Right hindlimb (tissue), 1 donor: ENCODE measurements around the gene ITGB6.

ENCODE experiments used
- DNase-seq: peaks from one replicate; pipeline ENCODE4 v3.0.0-alpha.2; 2018

Gene ITGB6

DNA sequence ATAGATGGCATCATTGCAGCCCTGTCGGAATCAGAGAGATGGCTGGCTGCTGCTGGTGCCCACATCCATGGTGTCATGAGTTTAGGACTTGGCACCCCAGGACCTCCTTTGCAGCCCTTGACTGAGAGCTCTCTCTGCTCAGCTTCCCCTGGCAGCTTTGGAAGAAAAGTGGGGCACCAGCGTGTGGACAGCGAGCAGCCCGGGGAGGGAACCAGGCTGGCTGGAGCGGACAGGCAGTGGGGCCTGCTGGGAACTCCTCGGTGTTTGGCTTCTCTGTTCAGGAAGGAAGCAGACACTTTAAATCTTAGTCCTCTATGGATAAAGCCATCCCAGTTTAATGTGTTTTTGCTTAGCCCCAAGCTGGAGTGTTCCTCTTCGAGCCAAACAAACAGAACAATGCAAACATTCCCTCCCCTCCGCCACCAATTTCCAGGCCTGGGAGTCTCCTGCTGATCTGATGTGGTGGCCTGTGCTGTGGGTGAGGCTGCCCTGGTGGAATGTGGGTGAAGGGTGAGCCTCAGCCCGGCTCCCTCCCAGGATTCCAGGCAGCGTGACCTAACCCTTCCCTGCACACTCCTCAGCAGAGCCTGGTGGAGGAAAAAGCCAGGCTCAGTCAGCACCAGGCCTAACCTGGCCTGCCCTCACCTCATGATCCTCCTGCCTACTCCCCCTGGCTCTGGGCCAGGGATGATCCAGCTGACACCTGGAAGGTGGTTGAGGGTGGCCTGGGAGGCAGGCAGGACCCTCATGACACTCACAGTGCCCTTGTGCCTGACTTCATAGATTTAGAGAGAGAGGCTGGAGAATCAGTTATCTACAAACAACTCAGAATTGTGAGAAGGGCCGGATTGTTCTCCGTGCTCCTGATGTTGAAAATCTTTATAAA, 21.6 kb upstream of the ITGB6 start:
- DNase-seq = no peak

DNA sequence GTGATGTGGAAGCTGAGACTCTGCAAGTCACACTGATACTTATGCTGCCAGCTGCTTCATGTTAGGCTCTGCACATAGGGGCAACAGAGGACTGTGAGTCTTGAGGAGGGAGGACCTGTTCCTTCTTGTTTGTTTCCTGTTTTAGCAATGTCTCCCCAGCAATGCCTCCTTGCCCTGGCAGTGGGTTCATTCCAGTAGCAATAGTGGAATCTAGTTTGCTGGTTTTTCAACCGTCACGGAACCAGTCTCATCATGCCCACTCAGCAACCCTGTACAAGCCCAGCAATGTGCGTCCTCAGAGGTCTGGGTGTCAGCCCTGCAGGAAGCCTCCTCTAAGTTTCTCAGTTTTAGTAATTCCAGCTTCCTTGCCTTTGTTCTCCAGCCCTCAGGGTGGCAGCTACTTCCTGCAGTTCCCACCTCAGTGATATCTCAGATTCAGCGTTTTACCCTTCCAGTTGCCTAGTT, 20.5 kb upstream of the ITGB6 start:
- DNase-seq = no peak

DNA sequence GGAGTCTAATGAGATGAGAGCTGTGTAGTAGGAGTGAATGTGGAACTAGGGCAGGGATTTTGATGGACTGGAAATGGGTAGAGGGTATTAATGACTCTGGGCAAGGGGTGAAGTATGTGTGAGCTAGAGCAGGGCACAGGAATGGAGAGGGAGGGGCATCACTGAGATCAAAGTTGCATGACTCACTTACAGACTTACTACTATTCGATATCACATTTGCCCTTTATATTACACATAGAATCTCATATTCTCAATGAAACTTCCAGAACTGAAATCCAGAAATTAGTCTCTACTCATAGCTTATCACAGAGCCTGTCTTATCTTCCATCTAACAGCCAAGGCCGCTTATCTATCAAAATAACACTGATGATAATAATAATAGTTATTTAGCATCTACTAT, 20.0 kb upstream of the ITGB6 start:
- DNase-seq = no peak

DNA sequence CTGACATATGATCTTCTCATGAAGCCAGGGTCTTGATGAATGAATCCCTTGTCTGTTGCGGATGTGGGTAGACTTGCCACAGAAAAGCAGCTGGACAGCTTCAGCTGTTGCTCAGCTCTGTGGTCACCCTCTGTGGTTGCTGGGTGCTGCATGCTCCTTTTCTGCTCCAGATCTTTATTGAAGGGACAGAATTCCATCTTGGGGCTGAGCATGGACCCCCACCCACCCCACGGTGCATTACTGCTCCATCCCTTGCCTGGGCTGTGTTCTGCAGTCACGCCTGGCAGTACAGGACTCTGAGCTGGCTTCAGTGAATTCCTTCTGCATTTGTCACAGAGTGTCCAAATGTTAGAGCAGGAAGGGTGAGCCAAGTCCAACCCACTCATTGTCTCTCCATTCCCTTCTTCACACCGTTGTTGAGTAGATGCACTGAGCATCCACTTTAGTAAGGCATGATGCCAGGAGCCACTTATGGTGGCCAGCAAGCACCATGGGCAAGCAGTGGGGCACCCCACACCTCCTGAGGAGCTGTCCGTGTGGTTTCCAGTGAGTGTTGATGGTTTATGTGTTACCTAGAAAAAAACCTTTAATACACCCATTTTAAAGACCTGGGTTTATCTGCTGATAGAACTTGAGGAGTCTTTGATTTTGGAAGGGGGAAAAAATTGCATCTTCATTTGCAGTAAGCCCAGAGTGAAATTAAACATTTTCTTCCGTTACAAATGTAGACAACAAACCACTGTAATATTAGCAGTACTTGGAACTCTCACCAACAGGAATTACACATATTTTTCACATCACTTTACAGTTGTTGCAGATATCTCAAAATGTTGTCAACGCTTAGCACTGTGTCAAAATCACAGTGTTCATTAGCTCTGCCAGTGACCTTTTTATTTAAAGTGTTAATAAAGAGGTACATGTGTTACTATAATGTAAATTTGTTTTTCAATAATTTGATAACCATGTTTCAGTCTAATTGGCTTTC, 14.7 kb upstream of the ITGB6 start:
- peak; percentile 83 for DNase-seq

DNA sequence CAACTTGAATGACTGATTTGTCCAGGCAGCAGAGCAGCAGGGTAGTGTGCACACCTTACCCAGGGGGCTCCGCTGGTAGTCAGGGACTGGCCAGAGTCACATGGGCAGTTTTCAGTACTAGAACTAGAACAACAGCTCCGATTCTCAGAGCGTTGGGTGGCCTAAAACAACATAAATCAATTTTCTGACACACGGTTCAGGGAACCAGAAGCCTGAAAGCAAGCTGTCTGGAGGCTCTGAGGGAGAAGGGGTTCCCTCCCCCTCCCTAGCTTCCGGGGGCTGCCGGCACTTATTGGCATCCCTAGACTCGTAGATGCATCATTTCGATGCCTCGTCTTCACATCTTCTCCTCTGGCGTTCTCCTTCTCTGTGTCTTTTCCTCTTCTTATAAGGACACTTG, 13.4 kb upstream of the ITGB6 start:
- no peak for DNase-seq

DNA sequence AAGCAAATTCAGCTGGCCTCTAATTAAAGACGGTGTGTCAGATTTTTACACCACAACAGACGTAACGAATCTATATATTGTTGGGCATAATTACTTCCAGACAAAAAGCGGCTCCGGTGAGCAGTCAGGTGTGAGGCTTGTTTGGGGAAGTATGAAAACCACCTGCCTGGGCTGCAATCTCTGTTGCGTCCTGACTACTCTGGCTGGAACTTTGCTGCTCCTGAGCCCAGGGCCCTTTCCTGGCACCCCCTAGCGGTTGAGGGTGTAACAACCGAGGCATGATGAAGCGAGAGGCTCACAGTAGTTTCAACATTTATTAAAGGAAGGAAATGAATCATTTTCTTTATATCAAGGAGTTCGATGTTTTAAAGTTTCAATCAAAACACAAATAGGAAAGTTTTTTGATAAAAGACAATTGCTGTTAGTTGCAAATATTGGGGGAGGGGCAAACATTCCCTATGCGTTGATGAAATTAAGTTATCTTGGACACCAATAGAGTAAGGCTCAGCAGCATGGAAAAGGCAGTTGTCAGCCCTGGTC, 10.6 kb upstream of the ITGB6 start:
- DNase-seq = no peak

DNA sequence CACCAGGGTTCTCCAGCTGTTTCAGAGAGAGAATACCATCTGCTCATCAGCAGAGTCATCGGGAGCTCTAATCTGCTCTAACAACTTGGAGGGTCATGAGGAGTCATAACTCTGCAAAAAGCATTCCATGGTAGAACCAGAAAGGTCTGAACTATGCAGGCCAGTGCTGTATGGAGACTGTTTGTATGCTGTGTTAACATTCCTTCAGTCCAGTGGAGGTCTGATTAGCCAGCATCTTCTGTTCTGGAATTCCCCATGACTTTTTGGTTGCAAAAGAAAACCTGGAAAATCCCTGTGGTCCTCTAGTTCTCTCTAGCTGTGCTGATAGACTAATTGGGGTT, 9.4 kb upstream of the ITGB6 start:
- no peak for DNase-seq

DNA sequence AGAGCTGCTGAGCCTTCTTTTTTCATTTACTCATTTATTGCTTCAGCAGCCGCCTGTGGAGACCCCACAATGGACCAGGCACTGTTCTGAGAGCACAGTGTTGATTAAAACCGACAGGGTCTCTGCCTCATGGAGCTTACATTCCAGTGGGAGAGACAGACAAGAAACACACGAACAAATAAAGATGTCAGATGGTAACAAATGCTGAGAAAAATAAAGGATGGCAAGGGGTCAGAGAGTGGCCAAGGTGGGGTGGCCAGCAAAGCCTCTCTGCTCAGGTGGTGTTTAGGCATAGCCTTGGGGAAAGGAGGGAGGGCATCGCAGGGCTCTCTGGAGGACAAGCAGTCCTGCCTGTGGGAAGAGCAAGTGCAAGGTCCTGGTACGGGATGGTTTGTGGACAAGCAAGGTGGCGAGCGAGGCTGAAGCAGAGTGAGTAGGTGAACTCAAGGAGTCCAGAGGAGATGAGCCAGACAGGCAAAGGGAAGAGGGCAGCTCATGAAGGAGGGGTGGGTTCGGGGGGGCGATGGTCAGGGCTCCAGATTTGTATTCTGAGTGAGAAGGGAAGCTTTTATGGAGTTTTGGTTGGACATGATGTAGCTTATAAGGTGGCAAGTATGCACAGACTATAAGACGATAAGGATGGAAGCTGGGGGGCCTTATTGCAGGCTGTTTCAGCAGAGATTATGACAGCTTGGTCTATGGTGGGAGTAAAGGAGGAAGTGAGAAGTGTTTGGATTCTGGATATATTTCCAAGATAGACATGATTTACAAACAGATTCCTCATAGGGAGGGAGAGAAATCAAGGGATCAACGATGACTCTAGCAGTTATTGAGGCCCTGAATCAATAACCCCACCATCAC, 8.8 kb upstream of the ITGB6 start:
- DNase-seq = no peak

DNA sequence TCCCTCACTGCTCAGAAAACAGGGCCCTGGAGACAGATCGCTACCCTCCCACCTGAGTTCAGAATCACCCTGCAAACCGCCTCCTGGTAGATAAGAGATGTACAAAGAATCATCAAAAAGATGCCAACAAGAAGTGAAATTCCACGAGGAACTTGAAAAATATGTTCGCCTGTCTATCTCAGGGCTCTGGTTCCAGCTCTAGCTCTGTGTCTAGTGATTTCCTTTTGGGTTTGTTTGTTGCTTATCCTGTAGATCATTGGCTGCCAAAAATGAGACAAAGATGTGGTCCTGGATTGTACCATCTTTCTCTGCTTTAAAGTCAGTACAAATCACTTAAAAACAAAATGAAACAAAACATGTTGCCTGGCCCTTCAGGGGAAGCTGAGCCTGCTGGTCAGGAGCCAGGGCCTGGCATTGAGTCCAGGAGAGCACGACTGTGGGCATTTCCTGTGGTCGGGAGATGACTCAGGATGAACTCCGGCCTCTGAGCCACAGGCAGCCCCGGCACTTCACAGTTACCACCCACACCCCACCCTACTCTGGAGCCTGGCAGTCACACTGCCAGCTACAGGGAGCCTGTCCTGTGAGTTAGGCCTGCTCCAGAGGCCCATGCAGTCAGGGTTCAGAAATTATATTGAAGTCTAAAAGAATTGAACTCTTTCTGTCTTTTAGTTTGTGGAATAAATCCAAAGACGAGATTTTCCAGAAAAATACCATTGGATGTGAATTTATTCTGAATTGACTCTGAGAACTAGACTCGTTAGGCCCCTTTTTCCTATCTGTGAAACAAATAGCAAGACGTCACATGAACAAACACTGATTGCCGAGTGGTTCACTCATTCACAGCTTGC, 8.0 kb upstream of the ITGB6 start:
- DNase-seq = peak; percentile 60

DNA sequence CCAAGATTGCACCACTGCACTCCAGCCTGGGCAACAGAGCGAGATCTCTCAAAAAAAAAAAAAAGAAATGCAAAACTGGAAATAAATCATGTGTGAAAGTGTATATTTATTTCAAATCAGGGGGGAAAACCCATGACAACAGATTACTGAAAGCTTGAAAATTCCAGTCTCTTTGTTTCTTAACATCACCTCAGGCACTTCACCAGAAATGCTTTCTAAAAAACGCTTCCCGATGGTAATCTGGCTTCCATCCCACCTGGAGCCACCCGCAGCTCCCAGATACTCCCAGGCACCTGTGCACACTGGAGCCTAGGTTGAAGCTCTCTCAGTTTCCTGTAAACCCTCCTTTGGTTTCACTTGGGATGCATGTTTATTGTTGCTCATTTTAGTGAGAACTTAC, 7.2 kb upstream of the ITGB6 start:
- no peak for DNase-seq

DNA sequence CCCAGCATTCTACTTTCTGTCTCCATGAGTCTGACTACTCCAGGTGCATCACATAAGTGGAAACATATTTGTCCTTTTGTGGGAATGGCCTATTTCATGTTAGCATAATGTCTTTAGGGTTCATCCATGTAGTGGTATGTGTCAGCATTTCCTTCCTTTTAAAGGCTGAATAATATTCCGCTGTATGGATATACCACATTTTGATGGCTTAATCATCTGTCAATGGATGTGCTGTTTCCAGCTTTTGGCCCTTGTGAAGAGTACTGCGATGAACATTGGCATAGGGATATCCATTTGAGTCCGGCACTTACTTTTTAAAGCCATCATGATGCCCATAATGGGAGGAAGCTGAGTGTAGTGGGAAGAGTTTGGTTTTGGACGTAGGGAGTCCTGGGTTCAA, 6.4 kb upstream of the ITGB6 start:
- no peak for DNase-seq

DNA sequence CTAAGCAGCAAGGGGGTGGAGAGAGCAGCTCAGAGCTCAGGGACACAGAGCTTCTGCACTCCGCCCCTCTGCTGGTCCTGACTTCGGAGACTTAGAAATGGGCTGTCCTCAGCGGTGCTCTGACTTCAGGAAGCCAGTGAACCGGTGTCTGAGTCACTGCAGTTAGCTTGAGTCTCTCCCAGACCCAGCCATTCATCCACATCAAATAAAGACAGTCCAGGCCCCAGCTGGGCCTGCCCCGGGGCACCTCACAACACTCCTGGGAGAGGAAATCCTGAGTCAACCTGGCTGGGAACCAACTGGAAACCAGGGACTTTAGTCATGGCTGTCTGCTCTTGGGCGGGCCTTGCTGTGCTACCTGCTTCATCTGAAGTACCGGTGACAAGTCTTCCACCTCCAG, 5.4 kb upstream of the ITGB6 start:
- no peak for DNase-seq

DNA sequence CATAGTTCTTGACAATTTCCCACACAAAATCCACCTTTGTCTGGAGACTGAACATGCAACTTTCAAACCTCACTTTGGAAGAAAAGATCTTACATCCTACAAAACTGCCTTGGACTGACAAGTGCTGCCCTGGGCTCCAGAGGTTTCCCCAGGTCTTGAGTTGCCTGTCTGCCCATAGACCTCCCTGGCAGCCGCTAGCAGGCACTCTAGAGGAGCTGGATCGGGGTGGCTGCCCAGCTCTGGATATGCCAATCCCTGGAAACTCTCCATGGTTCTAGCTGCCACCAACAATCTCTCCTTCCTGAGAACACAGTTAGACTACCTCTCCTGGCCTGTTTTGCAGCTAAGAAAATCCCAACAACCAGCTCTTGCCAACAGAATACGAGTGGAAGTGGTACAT, 3.4 kb upstream of the ITGB6 start:
- no peak for DNase-seq

DNA sequence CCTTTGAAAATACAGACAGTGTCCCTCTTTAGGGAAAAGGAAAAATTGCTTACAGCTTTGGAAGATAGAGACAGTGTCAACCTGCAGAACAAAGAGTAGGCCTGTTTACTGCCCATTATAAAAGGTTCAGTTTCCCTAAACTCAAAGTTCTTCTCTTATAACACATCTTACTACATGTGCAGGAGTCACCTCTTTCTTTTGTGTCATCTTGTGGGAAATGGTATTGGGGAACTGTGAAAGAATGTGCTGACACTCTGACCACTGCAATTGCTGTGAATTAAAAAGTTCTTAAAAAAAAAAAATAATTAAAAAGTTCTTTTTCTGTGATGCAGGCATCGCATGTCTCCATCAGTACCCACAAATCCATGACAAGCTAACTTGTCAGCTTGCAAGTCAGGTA, 2.9 kb upstream of the ITGB6 start:
- DNase-seq = no peak

DNA sequence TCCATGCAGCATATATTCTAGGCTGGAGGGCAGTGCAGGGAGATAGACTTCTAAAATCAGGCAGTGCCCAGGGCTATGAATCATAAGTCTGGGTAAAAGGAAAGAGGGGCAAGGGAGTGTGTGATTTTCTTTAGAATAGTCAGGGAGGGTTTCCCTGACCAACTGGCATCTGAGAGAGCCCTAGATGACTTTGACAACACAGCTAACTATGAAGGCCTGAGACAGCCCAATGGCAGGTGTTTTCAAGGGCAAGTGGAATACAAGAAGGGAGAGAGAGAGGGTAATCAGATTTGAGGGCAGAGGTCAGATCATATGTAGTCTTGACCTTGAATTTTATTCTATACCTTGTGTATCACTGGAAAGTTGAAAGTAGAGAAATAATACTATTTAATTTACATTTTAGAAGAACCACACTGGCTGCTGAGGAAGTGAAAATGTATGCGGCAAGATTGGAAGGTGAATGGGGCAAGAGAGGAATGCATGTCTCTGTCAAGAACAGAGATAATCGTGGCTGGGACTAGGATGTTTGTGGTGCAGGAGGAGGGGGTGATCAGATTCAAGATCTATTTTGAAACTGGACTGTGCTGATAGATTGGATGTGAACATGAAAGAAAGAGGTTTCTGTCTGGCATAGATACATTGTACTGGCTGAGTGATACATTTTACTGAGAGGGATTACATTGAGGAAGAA, 1.9 kb upstream of the ITGB6 start:
- no peak for DNase-seq

DNA sequence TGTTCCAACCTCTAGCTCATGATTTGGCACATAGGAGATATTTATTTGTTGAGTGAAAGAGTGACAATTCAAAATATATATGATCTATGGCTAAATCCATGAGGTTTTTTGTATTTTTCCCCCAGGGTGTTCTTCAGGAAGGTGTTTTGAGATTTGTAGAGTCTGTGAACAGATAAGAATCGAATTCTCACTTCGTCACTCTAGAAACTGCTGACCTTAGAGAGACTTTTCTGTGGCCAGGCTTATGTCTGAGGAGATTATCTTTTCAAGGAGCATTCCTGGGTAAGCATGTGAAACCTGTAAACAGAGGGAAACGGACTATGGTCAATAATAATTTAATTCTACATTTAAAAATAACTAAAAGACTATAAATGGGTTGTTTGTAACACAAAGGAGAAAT, 849 bp upstream of the ITGB6 start:
- no peak for DNase-seq

DNA sequence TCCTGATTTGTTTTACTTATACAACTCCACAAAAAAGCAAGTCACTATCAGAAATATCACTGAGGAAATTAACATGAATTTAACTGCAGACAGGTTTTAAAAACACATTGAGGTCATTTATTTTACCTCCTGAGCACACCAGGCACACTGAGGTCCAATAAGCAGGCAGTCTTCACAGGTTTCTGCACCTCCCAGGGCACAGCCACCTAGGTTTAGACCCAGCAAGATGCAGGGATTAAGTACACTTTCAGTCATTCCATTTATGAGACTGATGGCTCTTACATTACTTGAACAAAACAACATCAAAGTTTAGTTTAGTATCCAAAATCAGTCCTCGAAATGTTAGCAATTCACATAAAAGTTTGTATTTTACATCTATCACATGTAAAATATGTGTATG, 1.0 kb downstream of the ITGB6 start:
- DNase-seq = no peak

DNA sequence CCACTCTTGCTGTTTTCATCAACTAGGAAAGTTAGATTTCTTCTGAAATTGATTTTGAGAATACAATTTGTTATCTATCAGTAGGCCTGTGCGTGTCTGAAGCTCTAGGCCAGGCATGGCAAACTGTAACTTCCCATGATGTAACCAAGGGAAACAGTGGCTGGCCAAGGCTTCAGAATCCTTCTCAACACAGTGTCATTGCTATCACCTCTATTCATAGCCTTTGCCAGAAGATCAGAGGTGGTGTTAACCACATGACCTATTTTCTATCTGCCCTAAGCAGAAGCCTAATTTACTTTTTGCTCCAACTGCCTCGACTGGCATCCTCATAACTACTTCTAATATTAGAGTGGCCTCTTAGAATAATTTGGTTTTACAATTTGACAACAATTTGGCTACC, 2.5 kb downstream of the ITGB6 start:
- no peak for DNase-seq

DNA sequence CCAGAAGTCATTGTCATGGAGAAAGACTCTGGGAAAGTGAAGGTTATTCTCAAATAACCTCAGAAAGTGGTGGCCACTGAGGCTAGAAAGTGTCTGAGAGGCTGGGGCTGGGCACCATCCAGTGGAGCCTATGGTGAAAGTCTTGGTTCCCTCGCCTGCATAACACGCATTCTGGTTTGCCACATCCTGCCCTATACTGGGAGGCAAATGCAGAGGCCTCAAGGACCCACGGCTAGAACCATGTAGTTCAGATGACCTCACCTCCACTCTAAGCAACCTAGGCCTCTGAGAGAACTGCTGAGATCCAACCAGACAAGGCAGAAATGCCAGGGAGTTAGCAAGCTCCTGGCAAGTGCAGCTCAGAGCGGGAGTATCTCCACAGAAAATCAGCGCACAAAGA, 5.1 kb downstream of the ITGB6 start:
- no peak for DNase-seq

DNA sequence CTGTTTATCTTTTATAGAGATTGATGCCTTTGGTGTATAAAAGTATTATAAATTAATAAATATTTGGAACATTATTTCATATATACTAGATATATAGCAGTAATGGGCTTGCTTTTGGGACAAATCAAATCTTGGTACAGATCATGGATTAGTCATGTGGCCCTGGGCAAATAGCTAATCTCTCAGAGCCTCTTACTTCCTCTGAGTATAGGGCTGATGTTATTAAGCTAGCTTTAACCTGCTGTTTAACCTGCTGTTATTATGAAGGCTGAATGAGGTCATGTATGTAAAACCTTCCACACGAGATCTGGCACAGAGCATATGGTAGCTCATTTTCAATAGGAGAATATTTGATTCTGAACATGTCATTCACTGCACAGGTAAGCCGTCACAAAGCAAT, 5.7 kb downstream of the ITGB6 start:
- no peak for DNase-seq
